Right lobe of liver (tissue), 6 donors: Measurements from ENCODE around the gene ANAPC2. TPM values are rescaled to one million over a fixed set of nuclear protein-coding genes. Genes with fewer than 3 reads are reported as not detected.

ENCODE experiments used
- ATAC-seq, 4 donors: fragments of 200-7000 bp; cut with Tn5 transposase; one replicate each; pipeline ENCODE4 v1.9.1; 2020; ENCODE audit warnings: mild to moderate bottlenecking in 4 of 4, moderate library complexity in 4 of 4
- DNase-seq, 3 donors: peaks; one replicate each; pipeline ENCODE4 v3.0.0-alpha.2; 2020
- H3K27ac ChIP-seq, 3 donors: fragments of 200-600 bp; one replicate each; pipeline ENCODE4 v1.8.0; 2022
- H3K27me3 ChIP-seq, 2 donors: fragments of 200-600 bp; one replicate each; pipeline ENCODE4 v1.8.0; 2022
- H3K36me3 ChIP-seq, 4 donors: fragments of 200-600 bp; sonication (generic) in 1 of 4; one replicate each; pipeline versions ENCODE4 v1.5.1 to v1.8.0; 2017 to 2022; ENCODE audit warnings: control low read depth in 1 of 4
- H3K4me1 ChIP-seq, 4 donors: fragments of 200-600 bp; sonication (generic) in 1 of 4; one replicate each; pipeline versions ENCODE4 v1.5.1 to v1.8.0; 2017 to 2022; ENCODE audit warnings: control low read depth in 1 of 4
- H3K4me3 ChIP-seq, 3 donors: fragments of 200-600 bp; one replicate each; pipeline ENCODE4 v1.8.0; 2022
- H3K9me3 ChIP-seq, 4 donors: fragments of 200-600 bp; sonication (generic) in 1 of 4; one replicate each; pipeline versions ENCODE4 v1.5.1 to v1.8.0; 2017 to 2022; ENCODE audit warnings: control low read depth in 1 of 4
- POLR2A ChIP-seq: fragments of 450-650 bp; IDR thresholded peaks from one replicate; pipeline ENCODE4 v1.6.1; 2017; ENCODE audit warnings: antibody characterized with exemption, mild to moderate bottlenecking
- WGBS: methylation state at CpG from one replicate; pipeline ENCODE4 v1.1.6; 2018; ENCODE audit warnings: low coverage, low lambda C conversion rate; ENCODE audit not compliant: insufficient coverage; ENCODE audit errors: missing lambda C conversion rate; 5-methylcytosine and 5-hydroxymethylcytosine counted together
- intact Hi-C, 2 donors: fragments of 100-400 bp; cut with DNase I; formaldehyde crosslinking; loops; one replicate each; pipeline versions ENCODE4 v1.11.2 to v1.14.1; 2022
- total RNA-seq, 6 experiments: library from RNA; depleted of rRNA in 2 of 6; stranded (reverse); fragments of >200 nt in 2 of 6; fragmentation: NEBNext Ultra II Directional in 3 of 6; extraction: Animal tissue kit (Norgen Biotek cat#: 25700) in 3 of 6; gene quantifications; one replicate each; pipeline versions ENCODE4 v1.1.0 to v1.2.4, GENCODE V29; 2016 to 2023
- TF ChIP-seq, protein P1 (sequence below), 4 donors: fragments of 200-600 bp in 3 of 4; fragments of 450-650 bp in 1 of 4; IDR thresholded peaks; one replicate each; pipeline versions ENCODE4 v1.5.1 to v1.8.0; 2016 to 2022; ENCODE audit warnings: antibody characterized with exemption in 4 of 4, mild to moderate bottlenecking in 2 of 4
- donor health status: DM: no; HTN: yes; CAD: no.
- donor health status: DM: no; HTN: no; CAD: no.
- donor health status: DM: no; HTN: no; CAD: no.
- donor health status: DM: no; HTN: yes; CAD: no.
- donor health status: DM: no; HTN: yes; CAD: no.

Gene ANAPC2
- total RNA-seq, 6 experiments from 2014 or later, result 16.1 to 36.5 (median 27.9) TPM

DNA sequence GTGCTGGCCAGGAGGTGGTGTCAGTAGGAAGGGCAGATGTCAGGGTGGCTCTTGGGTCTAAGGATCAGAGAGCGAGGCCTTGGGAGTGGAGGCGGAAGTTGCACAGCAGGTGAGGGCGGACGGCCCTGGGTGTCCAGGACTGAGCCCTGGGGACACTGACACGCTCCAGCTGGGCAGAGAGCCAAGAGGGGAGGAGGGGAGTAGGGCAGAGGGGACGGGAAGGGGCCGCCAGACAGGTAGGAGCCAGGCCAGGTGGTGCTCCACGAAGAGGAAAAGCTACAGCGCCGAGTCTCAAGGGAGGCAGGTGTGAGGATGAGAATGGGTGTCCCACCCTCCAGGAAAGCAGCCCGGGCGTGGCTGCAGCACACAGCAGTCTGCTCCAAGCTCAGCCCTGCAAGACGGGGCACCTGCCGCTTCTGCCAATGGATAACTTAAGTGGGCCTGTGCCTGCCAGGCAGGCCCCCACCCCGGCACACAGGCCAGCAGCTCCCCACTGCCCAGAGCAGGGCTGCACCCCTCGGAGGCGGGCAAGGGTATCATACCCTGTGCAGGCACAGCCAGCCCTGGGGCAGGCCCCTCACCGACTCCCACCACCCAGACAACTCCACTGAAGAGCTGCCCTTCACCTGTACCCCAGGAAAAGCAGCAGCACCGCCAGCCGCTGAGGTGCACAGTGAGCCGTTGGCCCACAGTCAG, 7.3 kb upstream of the ANAPC2 start:
- WGBS, result 27% methylated on average over 6 of the region's 21 CpGs
- intact Hi-C loops, result no loop called here
- ATAC-seq, result peak in 3 of 4 donors; percentile 2 to 12 (median 10)
- Histone ChIP-seq H3K36me3 (peaks cover 0 to under 1% (median 0%) of the 10 kb centered on the region in 4 donors), H3K27me3 (no peaks in the 10 kb centered on the region), H3K9me3 (no peaks in the 10 kb centered on the region), H3K4me3 (peak overlapping the region; percentile 7 to 57 (median 19)), H3K27ac (peak overlapping the region in 1 of 3 donors; percentile 71), H3K4me1 (peaks cover 0 to 53% (median 19%) of the 10 kb centered on the region in 4 donors)
- peak in 2 of 3 donors; percentile 72 to 74 for DNase-seq
- TF ChIP-seq POLR2A, result no peak
- TF ChIP-seq, protein P1, sequence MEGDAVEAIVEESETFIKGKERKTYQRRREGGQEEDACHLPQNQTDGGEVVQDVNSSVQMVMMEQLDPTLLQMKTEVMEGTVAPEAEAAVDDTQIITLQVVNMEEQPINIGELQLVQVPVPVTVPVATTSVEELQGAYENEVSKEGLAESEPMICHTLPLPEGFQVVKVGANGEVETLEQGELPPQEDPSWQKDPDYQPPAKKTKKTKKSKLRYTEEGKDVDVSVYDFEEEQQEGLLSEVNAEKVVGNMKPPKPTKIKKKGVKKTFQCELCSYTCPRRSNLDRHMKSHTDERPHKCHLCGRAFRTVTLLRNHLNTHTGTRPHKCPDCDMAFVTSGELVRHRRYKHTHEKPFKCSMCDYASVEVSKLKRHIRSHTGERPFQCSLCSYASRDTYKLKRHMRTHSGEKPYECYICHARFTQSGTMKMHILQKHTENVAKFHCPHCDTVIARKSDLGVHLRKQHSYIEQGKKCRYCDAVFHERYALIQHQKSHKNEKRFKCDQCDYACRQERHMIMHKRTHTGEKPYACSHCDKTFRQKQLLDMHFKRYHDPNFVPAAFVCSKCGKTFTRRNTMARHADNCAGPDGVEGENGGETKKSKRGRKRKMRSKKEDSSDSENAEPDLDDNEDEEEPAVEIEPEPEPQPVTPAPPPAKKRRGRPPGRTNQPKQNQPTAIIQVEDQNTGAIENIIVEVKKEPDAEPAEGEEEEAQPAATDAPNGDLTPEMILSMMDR (IDR thresholded peaks at IDR 0.05), result no peak

DNA sequence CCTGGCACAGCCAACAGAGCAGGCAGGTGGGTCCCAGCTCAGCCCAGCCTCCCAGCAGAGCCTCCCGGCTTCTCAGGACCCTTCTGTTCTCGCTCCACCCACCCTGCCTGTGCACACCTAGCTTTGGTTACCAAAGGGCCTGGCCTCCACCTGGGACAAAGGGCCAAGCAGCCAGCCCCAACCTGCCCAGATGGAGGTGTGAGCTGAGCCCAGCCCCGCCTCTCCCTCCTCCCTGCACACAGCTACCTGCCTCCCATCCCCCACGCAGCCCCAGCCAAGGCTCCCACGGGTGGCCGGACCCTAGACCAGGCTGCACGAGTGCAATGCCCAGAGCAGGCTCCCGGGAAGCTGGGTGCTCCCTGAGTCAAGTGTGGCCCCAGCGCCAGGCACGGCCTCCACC, 6.5 kb upstream of the ANAPC2 start:
- no peak for TF ChIP-seq POLR2A
- TF ChIP-seq, protein P1 (IDR thresholded peaks at IDR 0.05), result no peak
- DNase-seq (no peak), ATAC-seq (peak in 2 of 4 donors; percentile 1 to 5)
- Histone ChIP-seq H3K27ac (peak overlapping the region in 1 of 3 donors; percentile 55), H3K4me3 (peak overlapping the region; percentile 4 to 19 (median 7)), H3K9me3 (no peaks in the 10 kb centered on the region), H3K36me3 (peaks cover 0 to 9% (median 0%) of the 10 kb centered on the region in 4 donors), H3K27me3 (no peaks in the 10 kb centered on the region), H3K4me1 (peaks cover 0 to 59% (median 23%) of the 10 kb centered on the region in 4 donors)
- intact Hi-C loops, result no loop called here
- WGBS, result 48% methylated on average over 7 of the region's 10 CpGs

DNA sequence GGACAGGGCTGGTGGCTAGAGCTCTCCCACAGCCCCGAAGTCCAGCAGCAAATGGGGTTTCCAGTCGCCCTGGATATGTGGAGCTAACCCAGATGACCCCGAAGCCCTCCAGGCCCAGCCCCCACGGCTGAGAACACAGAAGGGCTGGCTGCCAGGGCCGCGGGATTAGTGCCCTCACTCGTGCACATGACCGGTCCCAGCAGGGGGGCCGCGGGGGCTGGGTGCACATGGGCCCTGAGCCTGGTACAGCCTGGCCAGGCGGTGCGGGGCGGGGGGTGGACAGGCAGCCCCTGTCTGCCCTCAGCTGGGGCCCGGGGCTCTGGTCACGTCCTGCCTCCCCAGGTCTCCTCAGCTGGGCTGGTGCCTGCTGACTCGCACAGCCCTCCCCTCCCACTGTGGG, 6.0 kb upstream of the ANAPC2 start:
- 26% methylated on average over 7 of the region's 16 CpGs for WGBS
- ATAC-seq (peak in 2 of 4 donors; percentile 30 to 32), DNase-seq (peak in 2 of 3 donors; percentile 77 to 78)
- H3K27me3 ChIP-seq, result no peaks in the 10 kb centered on the region
- peak overlapping the region in 1 of 3 donors; percentile 55 for H3K27ac ChIP-seq
- peaks cover 0 to 62% (median 25%) of the 10 kb centered on the region in 4 donors for H3K4me1 ChIP-seq
- H3K9me3 ChIP-seq, result no peaks in the 10 kb centered on the region
- no peak for TF ChIP-seq POLR2A
- TF ChIP-seq, protein P1 (IDR thresholded peaks at IDR 0.05), result no peak
- intact Hi-C loops, result no loop called here
- H3K36me3 ChIP-seq, result peaks cover 0 to 10% (median 0%) of the 10 kb centered on the region in 4 donors
- peak overlapping the region in 2 of 3 donors; percentile 4 for H3K4me3 ChIP-seq

DNA sequence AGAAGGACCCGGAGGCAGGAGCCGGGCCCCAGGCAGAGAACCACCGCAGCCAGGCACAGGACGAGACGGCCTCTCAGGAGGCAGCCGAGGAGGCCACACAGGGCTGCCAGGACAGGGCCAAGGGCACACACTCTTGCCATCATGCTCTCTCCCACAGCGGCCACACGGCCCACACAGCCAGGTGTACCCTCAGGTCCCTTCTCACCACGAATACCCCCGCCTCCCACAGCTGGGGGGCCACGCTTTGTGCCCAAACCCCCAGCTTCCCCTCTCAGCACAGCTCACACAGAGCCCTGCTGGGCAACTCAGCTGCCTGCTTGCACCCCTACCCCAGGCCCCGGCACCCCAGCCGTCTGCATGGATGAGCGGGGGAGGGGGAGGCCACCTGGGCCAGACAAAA, 5.4 kb upstream of the ANAPC2 start:
- no peaks in the 10 kb centered on the region for H3K9me3 ChIP-seq
- no peak for ATAC-seq
- no CpG with 5 or more reads among the region's 14 CpGs for WGBS
- no peaks in the 10 kb centered on the region for H3K27me3 ChIP-seq
- H3K4me1 ChIP-seq, result peaks cover 0 to 59% (median 27%) of the 10 kb centered on the region in 4 donors
- peaks cover 0 to 10% (median 0%) of the 10 kb centered on the region in 4 donors for H3K36me3 ChIP-seq
- no peak for TF ChIP-seq POLR2A
- TF ChIP-seq, protein P1 (IDR thresholded peaks at IDR 0.05), result no peak
- H3K4me3 ChIP-seq, result no peak overlapping the region
- peak overlapping the region in 1 of 3 donors; percentile 55 for H3K27ac ChIP-seq
- DNase-seq, result no peak
- intact Hi-C loops, result no loop called here
